Measurements from ENCODE around the gene TEX54.
"Not testable (repeated sequence)": the region's sequence is repeated elsewhere in the genome, so short reads cannot be mapped to it uniquely, and the experiment has no call there.

The TEX54 gene

DNA sequence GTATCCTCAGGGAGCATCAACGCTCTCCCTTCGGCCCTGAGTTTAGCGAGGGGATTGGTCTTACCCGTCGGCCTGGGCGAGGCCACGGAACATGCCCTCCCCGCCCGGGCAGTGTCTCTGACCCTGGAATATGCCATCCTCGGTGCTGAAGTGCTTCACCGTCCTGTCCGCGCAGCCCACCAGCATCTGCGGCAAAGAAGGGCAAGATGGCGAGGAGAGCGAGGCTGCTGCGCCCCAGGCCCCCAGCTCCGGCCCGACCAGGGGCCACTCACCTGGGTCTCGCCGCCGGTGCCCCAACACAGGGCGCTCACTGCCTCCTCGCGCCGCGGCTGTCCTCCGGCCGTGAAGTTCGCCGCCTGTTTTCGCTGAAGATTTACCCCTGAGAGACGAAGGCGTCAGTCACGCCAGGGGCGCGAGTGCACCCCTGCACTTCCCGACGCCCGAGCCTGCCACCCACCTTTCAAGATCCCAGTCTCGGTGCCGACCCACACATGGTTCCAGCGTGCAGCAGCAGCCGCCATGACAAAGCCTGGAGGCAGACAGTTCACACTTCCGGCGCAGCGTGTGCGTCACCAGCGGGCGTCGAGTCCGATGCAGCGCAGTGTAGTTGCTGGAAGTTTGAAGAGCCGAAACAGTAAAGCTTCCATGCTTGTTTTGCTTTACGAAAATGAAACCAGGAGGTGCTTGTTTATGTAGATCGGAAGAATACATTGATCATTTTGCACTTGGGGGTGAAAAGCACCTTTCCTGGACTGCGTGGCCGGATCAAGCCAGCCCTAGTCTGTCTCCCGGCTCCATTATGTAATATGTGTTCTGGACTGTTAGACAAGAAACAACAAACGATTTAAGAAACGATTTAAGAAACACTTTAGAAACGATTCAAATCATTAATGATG lies 6.7 kb upstream of the TEX54 start, which contains the start of gene WDR74:
Gene WDR74 (minus strand): TSS at position 541 of the 896 bp plus-strand sequence. CDS start 20 bp downstream, at position 521.
- DNase-seq, result peak in 55 of 56 donors; percentile 69 to 98 (median 89)

DNA sequence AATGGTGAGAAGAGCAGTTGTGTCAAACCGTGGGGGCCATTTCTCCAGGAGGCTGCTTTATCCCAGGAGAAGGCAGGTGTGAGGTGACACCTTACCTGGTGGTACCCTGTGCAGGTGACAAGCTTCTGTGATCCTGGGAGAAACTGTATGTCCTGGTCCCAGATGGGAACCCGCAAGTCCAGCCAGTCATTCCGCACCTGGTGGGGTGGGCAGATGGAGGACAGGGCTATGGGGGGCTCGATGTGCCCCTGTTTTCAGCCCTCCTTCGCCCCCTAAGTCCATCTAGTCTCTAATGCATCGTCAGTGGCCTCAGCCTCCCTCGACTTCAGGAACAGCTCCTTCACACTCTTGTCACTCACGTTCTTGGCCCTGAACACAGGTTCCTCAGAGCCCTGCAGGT lies 2.7 kb upstream of the TEX54 start:
- DNase-seq, result no peak

- peak; percentile 94 to 100 (median 99) for DNase-seq
Measured at GRCh38 chr11:62831520-62832335, 913 bp downstream of the TEX54 start, which contains the start of gene STX5. Gene STX5 (minus strand): TSS chr11:62832051. CDS start chr11:62831243, 808 bp downstream.

DNA sequence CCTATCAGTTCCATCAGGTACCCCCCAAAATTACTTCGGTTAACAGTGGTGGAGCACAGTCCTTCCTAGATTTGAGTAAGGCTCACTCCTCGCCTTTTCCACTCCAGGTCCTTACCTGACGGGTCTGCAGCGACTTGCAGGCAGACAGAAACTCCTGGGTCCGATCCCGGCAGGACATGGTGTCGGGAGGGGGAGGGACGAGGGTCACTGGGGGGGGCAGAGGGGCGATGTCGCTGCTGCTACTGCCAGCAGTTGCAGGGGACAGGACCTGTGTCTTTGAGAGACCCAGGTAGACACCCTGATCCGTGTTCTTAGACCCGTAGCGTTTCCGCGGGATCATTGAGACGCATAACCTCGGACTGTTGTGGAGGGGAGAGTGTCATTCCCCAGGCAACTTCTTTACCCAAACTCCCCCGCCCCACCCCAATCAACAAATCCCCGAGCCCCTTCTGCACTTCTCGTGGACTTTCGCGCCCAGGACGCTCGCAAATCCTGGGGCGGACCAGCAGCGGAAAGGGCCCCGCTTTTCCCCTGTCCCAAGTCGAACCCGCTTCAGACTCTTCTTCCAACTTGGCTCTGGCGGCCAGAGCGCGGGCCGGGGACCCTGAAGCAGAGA lies 1.6 kb downstream of the TEX54 start:
- peak in 3 of 56 donors; percentile 15 to 27 (median 23) for DNase-seq

- not testable (repeated sequence) for DNase-seq
Measured at GRCh38 chr11:62828130-62828529, 4.5 kb downstream of the TEX54 start.

DNA sequence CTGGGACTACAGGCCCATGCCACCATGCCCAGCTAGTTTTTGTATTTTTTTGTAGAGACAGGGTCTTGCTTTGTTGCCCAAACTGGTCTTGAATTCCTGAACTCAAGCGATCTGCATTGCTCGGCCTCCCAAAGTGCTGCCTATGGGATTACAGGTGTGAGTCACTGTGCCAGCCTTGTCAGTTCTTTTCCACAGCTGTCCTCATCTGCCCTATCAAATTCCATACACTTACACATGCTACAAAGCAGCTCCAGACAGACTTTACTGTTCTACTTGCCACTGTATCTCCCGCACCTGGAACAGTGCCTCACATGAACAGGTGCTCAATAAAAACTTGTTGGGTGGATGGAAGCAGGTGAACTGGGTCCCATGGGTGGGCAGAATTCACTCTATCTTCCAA lies 9.0 kb downstream of the TEX54 start:
- DNase-seq, result no peak

DNA sequence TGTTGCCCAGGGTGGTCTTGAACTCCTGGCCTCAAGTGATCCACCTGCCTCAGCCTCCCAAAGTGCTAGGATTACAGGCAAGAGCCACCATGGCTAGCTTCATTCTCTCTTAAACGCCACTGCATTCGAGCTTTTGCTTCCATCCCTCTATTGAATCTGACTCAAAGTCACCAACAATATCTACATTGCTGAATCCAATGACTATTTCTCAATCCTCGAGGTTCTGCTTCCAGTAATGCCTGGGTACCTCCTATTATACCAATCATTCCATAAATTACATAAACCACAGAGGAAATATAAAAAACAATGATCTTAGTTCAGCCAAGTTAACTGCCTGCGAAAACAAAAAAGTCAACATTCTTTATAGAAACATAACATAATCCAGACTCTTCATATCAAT lies 15.5 kb downstream of the TEX54 start:
- DNase-seq, result no peak

- DNase-seq, result no peak
Measured at GRCh38 chr11:62816557-62816956, 16.1 kb downstream of the TEX54 start.

DNA sequence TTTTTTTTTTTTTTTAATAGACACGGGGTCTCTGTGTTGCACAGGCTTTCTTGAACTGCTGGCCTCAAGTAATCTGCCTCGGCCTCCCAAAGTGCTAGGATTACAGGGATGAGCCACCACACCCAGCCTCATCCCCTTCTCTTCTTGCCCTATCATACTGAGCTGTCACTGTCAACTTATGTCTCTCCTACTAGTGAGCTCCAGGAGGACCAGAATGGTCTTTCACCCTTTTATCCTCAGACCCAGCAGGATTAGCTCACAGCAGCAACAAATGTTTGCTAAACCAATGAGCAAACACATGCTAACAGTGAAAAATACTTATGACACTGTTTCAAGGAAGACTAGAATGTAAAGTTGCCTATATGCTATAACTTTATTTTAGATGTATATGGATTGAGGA lies 21.0 kb downstream of the TEX54 start:
- DNase-seq, result no peak

DNA sequence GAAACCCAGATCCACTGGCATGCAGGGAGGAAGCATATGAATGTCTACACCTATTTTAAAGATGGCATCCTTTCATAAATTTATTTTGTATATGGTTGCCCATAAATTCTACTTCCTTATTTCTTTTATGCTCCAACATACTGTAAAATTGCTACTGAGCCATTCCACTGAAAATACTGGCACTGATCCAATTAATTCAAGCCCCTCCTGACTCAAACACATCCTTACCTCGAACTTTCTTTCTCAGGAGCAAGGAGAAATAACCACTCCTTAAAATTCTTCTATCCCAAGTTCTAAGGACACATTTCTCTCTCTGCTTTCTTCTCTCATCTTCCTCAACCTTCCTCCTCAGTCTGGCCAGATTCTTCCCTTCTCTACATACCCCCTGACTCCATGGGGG lies 21.9 kb downstream of the TEX54 start:
- no peak for DNase-seq

- DNase-seq, result peak in 3 of 56 donors; percentile 6 to 15 (median 6)
Measured at GRCh38 chr11:62806611-62807121, 26.0 kb downstream of the TEX54 start.

DNA sequence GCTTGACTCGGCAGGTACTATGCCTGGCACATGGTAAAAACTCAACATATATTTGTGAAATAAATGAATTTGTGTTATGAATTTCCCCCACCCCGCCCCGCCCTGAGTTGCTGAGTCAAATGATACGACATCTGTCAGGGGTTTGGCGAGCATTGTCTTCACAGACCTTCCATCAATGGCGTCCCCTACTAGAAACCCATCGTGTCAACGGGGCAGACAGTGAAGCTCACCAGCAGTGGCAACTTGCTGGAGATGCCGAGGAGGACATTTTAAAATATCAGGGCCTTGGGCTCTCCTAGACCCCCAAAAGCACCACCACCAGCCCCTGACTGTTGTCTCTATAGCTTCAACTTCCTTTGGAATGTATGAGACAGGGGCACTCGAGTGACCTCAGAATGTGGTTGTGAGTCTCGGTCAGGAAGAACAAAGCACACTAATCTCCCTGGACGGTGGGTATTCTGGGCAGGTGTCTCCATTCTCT lies 26.6 kb downstream of the TEX54 start:
- peak in 4 of 56 donors; percentile 26 to 48 (median 35) for DNase-seq

GRCh38 chr11:62805076-62805892 lies 27.4 kb downstream of the TEX54 start, which contains the start of gene NXF1:
Gene NXF1 (minus strand): TSS chr11:62805440. CDS start chr11:62805356, 84 bp downstream.
- peak in 55 of 56 donors; percentile 63 to 96 (median 91) for DNase-seq

DNA sequence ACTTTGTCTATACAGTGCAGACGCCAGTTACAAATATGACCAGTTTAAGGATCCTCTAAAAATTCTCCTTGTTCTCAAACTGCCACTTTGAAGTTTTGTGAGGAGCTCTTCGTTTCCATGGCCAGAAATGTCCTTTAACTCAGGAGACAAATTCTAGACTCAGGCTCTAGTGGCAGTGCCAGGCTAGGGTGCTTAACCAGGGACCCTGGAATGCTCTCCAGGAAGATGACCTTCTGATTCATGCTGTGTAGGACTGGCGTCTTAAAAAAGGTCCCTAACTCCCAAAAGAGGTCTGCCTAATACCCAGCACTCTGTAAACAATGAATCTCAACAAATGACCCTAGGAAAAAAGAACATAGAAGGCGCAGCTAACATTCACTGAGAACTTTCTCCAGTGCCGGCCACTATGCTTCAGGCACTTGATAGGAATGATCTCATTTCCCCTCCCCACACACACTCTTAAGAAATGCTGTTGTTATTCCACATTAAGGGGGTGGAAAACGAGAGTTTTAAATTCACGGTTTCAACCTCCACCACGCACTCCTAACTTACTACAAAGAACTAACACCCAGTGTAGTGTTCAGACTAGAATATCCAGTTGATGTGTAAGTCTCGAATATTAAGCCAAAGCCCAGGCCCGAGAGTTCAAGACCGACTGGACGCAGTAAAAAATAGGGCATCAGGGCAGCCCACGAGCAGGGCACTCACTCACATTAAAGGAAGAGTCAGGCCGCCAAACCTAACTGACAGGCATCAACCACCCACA lies 28.1 kb downstream of the TEX54 start:
- DNase-seq, result peak in 4 of 56 donors; percentile 38 to 43 (median 42)

GRCh38 chr11:62801071-62801470 lies 31.6 kb downstream of the TEX54 start:
- no peak for DNase-seq

GRCh38 chr11:62799486-62799885 lies 33.2 kb downstream of the TEX54 start:
- no peak for DNase-seq

- DNase-seq, result no peak
Measured at GRCh38 chr11:62796281-62796680, 36.4 kb downstream of the TEX54 start.

GRCh38 chr11:62794201-62794775 lies 38.4 kb downstream of the TEX54 start:
- DNase-seq, result no peak

DNA sequence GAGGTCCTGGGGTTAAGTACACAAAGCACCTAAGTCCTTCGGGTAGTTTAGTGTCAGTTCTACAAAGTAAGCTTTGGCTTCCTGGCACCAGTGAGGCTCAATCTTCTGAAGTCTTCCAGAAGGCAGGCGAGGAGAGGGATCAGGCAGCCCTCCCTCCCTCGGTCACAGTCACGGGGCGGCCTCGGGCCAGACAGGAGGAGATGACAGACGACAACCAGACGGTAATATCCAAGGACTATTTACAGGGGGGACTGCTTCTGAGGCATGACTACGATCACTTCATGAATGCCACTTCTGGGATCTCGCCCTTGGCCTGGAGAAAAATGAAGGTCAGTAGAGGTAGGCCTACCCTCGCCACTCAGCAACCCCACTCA lies 40.5 kb downstream of the TEX54 start:
- peak in 3 of 56 donors; percentile 31 to 48 (median 47) for DNase-seq
